Measurements from ENCODE around the gene FOSL1. TPM values are rescaled to one million over a fixed set of nuclear protein-coding genes. Genes with fewer than 3 reads are reported as not detected.
"Not testable (repeated sequence)": the region's sequence is repeated elsewhere in the genome, so short reads cannot be mapped to it uniquely, and the experiment has no call there.

Gene FOSL1
- total RNA-seq, 4 donors from 2014 or later, result 3.2 to 47.2 (median 8.7) TPM; not detected in 1

GRCh38 chr11:65849366-65849765 is 50.8 kb downstream of the FOSL1 start:
- DNase-seq (ENCODE audit: extremely low spot score), result no peak
- H3K9me3 ChIP-seq, result peaks cover 0 to 9% (median 3%) of the 10 kb centered on the region in 4 donors
- TF ChIP-seq POLR2A (IDR thresholded peaks at IDR 0.05; ENCODE audit: low read depth), result no peak
- TF ChIP-seq, protein P1, sequence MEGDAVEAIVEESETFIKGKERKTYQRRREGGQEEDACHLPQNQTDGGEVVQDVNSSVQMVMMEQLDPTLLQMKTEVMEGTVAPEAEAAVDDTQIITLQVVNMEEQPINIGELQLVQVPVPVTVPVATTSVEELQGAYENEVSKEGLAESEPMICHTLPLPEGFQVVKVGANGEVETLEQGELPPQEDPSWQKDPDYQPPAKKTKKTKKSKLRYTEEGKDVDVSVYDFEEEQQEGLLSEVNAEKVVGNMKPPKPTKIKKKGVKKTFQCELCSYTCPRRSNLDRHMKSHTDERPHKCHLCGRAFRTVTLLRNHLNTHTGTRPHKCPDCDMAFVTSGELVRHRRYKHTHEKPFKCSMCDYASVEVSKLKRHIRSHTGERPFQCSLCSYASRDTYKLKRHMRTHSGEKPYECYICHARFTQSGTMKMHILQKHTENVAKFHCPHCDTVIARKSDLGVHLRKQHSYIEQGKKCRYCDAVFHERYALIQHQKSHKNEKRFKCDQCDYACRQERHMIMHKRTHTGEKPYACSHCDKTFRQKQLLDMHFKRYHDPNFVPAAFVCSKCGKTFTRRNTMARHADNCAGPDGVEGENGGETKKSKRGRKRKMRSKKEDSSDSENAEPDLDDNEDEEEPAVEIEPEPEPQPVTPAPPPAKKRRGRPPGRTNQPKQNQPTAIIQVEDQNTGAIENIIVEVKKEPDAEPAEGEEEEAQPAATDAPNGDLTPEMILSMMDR (IDR thresholded peaks at IDR 0.05), result no peak
- TF ChIP-seq EP300 (IDR thresholded peaks at IDR 0.05), result no peak
- no peak for TF ChIP-seq POLR2AphosphoS5 (IDR thresholded peaks at IDR 0.05)

GRCh38 chr11:65848693-65849092 is 51.5 kb downstream of the FOSL1 start:
- 60% methylated on average over 7 of the region's 7 CpGs for WGBS
- H3K36me3 ChIP-seq, result peaks cover 0 to 35% (median 34%) of the 10 kb centered on the region in 4 donors
- H3K4me1 ChIP-seq, result peaks cover 0 to 17% (median 7%) of the 10 kb centered on the region in 4 donors
- DNase-seq (ENCODE audit: extremely low spot score); H3K27ac ChIP-seq (replicated peaks in 1 of 4); H3K4me3 ChIP-seq; H3K27me3 ChIP-seq; H3K9me3 ChIP-seq; intact Hi-C loops (cut with DNase I): not testable (repeated sequence)

More at GRCh38 chr11:65849366-65849765, 50.8 kb downstream of the FOSL1 start:
- Histone ChIP-seq H3K27me3 (no peaks in the 10 kb centered on the region), H3K36me3 (peaks cover 6 to 42% (median 40%) of the 10 kb centered on the region in 4 donors), H3K4me3 (no peak overlapping the region), H3K4me1 (peaks cover 2 to 24% (median 14%) of the 10 kb centered on the region in 4 donors), H3K27ac (replicated peaks in 1 of 4) (no peak overlapping the region)
- intact Hi-C loops (cut with DNase I), result no loop called here
- 81% methylated on average over 4 of the region's 8 CpGs for WGBS

DNA sequence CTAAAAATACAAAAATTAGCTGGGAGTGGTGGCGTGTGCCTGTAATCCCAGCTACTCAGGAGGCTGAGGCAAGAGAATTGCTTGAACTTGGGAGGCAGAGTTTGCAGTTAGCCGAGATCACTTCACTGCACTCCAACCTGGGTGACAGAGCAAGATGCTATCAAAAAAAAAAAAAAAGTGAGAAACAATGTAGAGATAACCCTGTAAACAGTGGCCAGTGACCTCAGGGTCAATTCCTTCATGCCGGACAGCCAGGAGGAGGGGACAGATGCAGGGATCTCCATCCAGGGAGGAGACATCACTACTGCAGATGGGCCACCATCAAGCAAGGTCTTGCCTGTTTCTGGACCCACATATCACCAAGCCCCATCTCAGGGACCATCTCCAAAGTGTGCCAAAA is 52.4 kb downstream of the FOSL1 start:
- H3K27me3 ChIP-seq, result no peaks in the 10 kb centered on the region
- peaks cover 0 to 25% (median 24%) of the 10 kb centered on the region in 4 donors for H3K36me3 ChIP-seq
- peaks cover 0 to 8% (median 2%) of the 10 kb centered on the region in 4 donors for H3K4me1 ChIP-seq
- DNase-seq (ENCODE audit: extremely low spot score), result no peak
- 81% methylated on average over 3 of the region's 3 CpGs for WGBS
- H3K4me3 ChIP-seq, result no peak overlapping the region
- TF ChIP-seq EP300 (IDR thresholded peaks at IDR 0.05), result no peak
- no peak for TF ChIP-seq POLR2AphosphoS5 (IDR thresholded peaks at IDR 0.05)
- TF ChIP-seq POLR2A (IDR thresholded peaks at IDR 0.05; ENCODE audit: low read depth), result no peak
- TF ChIP-seq, protein P1 (IDR thresholded peaks at IDR 0.05), result no peak
- peaks cover 0 to 9% (median 3%) of the 10 kb centered on the region in 4 donors for H3K9me3 ChIP-seq
- no peak overlapping the region for H3K27ac ChIP-seq (replicated peaks in 1 of 4)
- intact Hi-C loops (cut with DNase I), result no loop called here

GRCh38 chr11:65844231-65844872 is 55.8 kb downstream of the FOSL1 start:
- TF ChIP-seq POLR2AphosphoS5 (IDR thresholded peaks at IDR 0.05), result no peak
- no peak for TF ChIP-seq EP300 (IDR thresholded peaks at IDR 0.05)
- no peak for TF ChIP-seq POLR2A (IDR thresholded peaks at IDR 0.05; ENCODE audit: low read depth)
- TF ChIP-seq, protein P1 (IDR thresholded peaks at IDR 0.05), result no peak
- H3K27ac ChIP-seq (replicated peaks in 1 of 4), result no peak overlapping the region
- DNase-seq (ENCODE audit: extremely low spot score), result no peak
- H3K36me3 ChIP-seq, result no peaks in the 10 kb centered on the region
- H3K4me3 ChIP-seq, result no peak overlapping the region
- intact Hi-C loops (cut with DNase I), result no loop called here
- H3K27me3 ChIP-seq, result no peaks in the 10 kb centered on the region
- WGBS, result 91% methylated on average over 10 of the region's 10 CpGs
- H3K4me1 ChIP-seq, result no peaks in the 10 kb centered on the region
- no peaks in the 10 kb centered on the region for H3K9me3 ChIP-seq

GRCh38 chr11:65843811-65844210 is 56.4 kb downstream of the FOSL1 start:
- H3K36me3 ChIP-seq, result no peaks in the 10 kb centered on the region
- H3K9me3 ChIP-seq, result no peaks in the 10 kb centered on the region
- no peaks in the 10 kb centered on the region for H3K27me3 ChIP-seq
- WGBS, result 98% methylated on average over 3 of the region's 3 CpGs
- DNase-seq (ENCODE audit: extremely low spot score), result no peak
- H3K4me3 ChIP-seq, result no peak overlapping the region
- TF ChIP-seq, protein P1 (IDR thresholded peaks at IDR 0.05), result no peak
- no peak for TF ChIP-seq EP300 (IDR thresholded peaks at IDR 0.05)
- TF ChIP-seq POLR2AphosphoS5 (IDR thresholded peaks at IDR 0.05), result no peak
- TF ChIP-seq POLR2A (IDR thresholded peaks at IDR 0.05; ENCODE audit: low read depth), result no peak
- intact Hi-C loops (cut with DNase I), result no loop called here
- H3K27ac ChIP-seq (replicated peaks in 1 of 4), result no peak overlapping the region
- H3K4me1 ChIP-seq, result no peaks in the 10 kb centered on the region
